PC-9 (cell line): ENCODE data around the gene CCDC12. TPM values are rescaled to one million over a fixed set of nuclear protein-coding genes. Genes with fewer than 3 reads are reported as not detected.
A peak's percentile ranks its signal among the peaks of the same experiment; 100 is the strongest.

Experiments used
- BruUV-seq: library from RNA; stranded (reverse); fragments of 400-500 nt; replicated peaks from 2 replicates; lab custom pipeline; 2021; lab: Mats Ljungman, UMichigan
- CTCF ChIA-PET: fragments of 300-600 bp; sonication (Branson Sonifier 250); formaldehyde crosslinking; loops from one replicate; lab custom pipeline; 2022; ENCODE audit warnings: antibody characterized with exemption; lab: Charles Lee
- POLR2A ChIA-PET: fragments of 300-600 bp; sonication (Branson Sonifier 250); formaldehyde crosslinking; loops from one replicate; lab custom pipeline; 2022; ENCODE audit warnings: antibody characterized with exemption; ENCODE audit not compliant: unreplicated experiment; lab: Charles Lee
- DNase-seq, 2 experiments: peaks; one replicate each; pipeline versions ENCODE4 v3.0.0 to v3.0.0-alpha.2; 2015 to 2022; ENCODE audit warnings: mixed read lengths in 1 of 2
- H2AFZ ChIP-seq: fragments of 200-600 bp; sonication (generic); 2 replicates; pipeline ENCODE4 v1.8.1; 2017; ENCODE audit warnings: antibody characterized with exemption
- H3F3A ChIP-seq: fragments of 200-600 bp; sonication (generic); 2 replicates; pipeline ENCODE4 v1.8.1; 2017; ENCODE audit warnings: antibody characterized with exemption, mild to moderate bottlenecking, low read depth; ENCODE audit not compliant: insufficient read depth
- H3K27ac ChIP-seq: fragments of 200-600 bp; sonication (generic); 2 replicates; pipeline ENCODE4 v1.6.1; 2016; ENCODE audit warnings: mixed run types
- H3K27me3 ChIP-seq: fragments of 200-600 bp; sonication (generic); 2 replicates; pipeline ENCODE4 v1.6.1; 2016; ENCODE audit warnings: low read depth, mixed run types; ENCODE audit not compliant: insufficient read depth
- H3K36me3 ChIP-seq: fragments of 200-600 bp; sonication (generic); 2 replicates; pipeline ENCODE4 v1.6.1; 2016; ENCODE audit warnings: low read depth, mixed run types
- H3K4me1 ChIP-seq: fragments of 200-600 bp; sonication (generic); replicated peaks from 2 replicates; pipeline ENCODE4 v1.6.1; 2016; ENCODE audit warnings: mixed run types; ENCODE audit not compliant: insufficient read depth
- H3K4me2 ChIP-seq: fragments of 200-600 bp; sonication (generic); 2 replicates; pipeline ENCODE4 v1.6.1; 2017; ENCODE audit warnings: mixed run types
- H3K4me3 ChIP-seq: fragments of 200-600 bp; sonication (generic); 2 replicates; pipeline ENCODE4 v1.6.1; 2016; ENCODE audit warnings: mixed run types
- H3K79me2 ChIP-seq: fragments of 200-600 bp; sonication (generic); 2 replicates; pipeline ENCODE4 v1.6.1; 2017; ENCODE audit warnings: low read depth, mixed run types
- H3K9me2 ChIP-seq: fragments of 200-600 bp; sonication (generic); 2 replicates; pipeline ENCODE4 v1.8.1; 2017; ENCODE audit warnings: mild to moderate bottlenecking; ENCODE audit not compliant: insufficient read depth
- H3K9me3 ChIP-seq: fragments of 200-600 bp; sonication (generic); 2 replicates; pipeline ENCODE4 v1.8.1; 2016; ENCODE audit warnings: low read depth; ENCODE audit not compliant: insufficient read depth
- H4K20me1 ChIP-seq: fragments of 200-600 bp; sonication (generic); 2 replicates; pipeline ENCODE4 v1.8.1; 2017; ENCODE audit not compliant: insufficient read depth
- EZH2 ChIP-seq: fragments of 200-600 bp; sonication (generic); IDR thresholded peaks from 2 replicates; pipeline ENCODE4 v1.8.0; 2017; ENCODE audit warnings: antibody characterized with exemption, low read depth
- intact Hi-C: fragments of 100-400 bp; cut with micrococcal nuclease; formaldehyde crosslinking; loops from one replicate; pipeline ENCODE4 v1.10.0; 2022; ENCODE audit not compliant: unreplicated experiment
- total RNA-seq: library from RNA; stranded (reverse); gene quantifications from 2 replicates; pipeline ENCODE4 v1.2.3, GENCODE V29; 2021
- TF ChIP-seq, protein P1 (sequence below): fragments of 200-600 bp; sonication (generic); conservative IDR thresholded peaks from 2 replicates; pipeline ENCODE4 v1.6.1; 2017; ENCODE audit warnings: mixed run types, antibody characterized with exemption, mild to moderate bottlenecking, moderate library complexity

CCDC12 gene
- total RNA-seq, 1 experiment from 2014 or later, result 39.3 TPM

DNA sequence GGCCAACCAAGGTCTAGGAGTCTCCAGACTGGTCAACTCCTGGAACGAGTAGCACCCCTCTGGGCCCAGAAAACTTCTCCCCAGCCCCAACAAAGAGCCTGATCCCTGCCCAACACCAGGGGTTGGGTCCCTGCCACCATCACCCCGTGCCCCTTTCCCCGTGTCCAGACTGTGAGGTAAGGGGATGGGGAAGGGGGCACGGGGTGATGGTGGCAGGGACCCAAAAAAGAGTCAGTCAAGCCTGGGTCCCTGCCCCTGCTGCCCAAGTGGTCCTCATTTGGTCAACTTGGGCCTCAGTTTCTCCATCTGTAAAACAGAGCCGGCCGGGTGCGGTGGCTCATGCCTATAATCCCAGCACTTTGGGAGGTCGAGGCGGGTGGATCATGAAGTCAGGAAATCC, 1.8 kb upstream of the CCDC12 start:
- H3K4me2 ChIP-seq, result peak overlapping the region; percentile 97; the same call in 1 of the 2 replicates
- no TSS peak for BruUV-seq
- intact Hi-C loops, result no loop called here

DNA sequence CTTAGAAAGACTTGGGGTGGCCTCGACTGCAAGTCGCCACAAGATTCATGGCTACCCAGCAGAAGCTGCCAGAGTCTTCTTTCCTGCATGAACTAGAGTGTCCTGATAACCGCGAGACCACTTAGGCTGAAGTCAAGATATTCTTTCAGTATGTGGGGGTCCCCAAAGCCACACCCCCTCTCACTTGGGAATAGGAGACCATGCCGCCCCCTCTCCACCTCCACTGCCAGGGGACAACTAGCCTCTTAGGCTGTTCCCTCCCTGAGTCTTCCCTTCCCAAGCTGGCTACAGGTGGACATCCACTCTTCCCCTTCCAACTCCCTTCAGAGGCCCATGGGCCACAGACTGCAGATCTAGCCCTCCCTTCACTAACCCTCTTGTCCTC, 1.3 kb upstream of the CCDC12 start:
- peak overlapping the region; percentile 38 for H3K4me2 ChIP-seq
- H3K27ac ChIP-seq, result peak overlapping the region; percentile 54
- H3K36me3 ChIP-seq, result no peaks in the 10 kb centered on the region; the same call in 1 of the 2 replicates
- TF ChIP-seq, protein P1, sequence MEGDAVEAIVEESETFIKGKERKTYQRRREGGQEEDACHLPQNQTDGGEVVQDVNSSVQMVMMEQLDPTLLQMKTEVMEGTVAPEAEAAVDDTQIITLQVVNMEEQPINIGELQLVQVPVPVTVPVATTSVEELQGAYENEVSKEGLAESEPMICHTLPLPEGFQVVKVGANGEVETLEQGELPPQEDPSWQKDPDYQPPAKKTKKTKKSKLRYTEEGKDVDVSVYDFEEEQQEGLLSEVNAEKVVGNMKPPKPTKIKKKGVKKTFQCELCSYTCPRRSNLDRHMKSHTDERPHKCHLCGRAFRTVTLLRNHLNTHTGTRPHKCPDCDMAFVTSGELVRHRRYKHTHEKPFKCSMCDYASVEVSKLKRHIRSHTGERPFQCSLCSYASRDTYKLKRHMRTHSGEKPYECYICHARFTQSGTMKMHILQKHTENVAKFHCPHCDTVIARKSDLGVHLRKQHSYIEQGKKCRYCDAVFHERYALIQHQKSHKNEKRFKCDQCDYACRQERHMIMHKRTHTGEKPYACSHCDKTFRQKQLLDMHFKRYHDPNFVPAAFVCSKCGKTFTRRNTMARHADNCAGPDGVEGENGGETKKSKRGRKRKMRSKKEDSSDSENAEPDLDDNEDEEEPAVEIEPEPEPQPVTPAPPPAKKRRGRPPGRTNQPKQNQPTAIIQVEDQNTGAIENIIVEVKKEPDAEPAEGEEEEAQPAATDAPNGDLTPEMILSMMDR, result no peak
- TF ChIP-seq EZH2, result no peak
- intact Hi-C loops, result loop anchor here (2.0 kb wide), 1 partner anchor 285 kb away; the partner anchor contains the start of gene ALS2CL
- peaks cover 51% of the 10 kb centered on the region for H3K79me2 ChIP-seq
- ChIA-PET POLR2A (no interaction called here), CTCF (no interaction called here)
- H3K27me3 ChIP-seq, result no peaks in the 10 kb centered on the region
- peaks cover 21% of the 10 kb centered on the region for H4K20me1 ChIP-seq
- no peak overlapping the region for H2AFZ ChIP-seq
- no TSS peak for BruUV-seq
- H3K4me3 ChIP-seq, result no peak overlapping the region
- DNase-seq, result no peak
- H3K4me1 ChIP-seq, result peaks cover 52% of the 10 kb centered on the region
- no peaks in the 10 kb centered on the region for H3K9me2 ChIP-seq
- peaks cover 19% of the 10 kb centered on the region for H3F3A ChIP-seq
- no peaks in the 10 kb centered on the region for H3K9me3 ChIP-seq

More for the DNA sequence above, 1.8 kb upstream of the CCDC12 start:
- H3K27me3 ChIP-seq, result no peaks in the 10 kb centered on the region
- ChIA-PET POLR2A (no interaction called here), CTCF (no interaction called here)
- H3F3A ChIP-seq, result peaks cover 19% of the 10 kb centered on the region
- H3K4me3 ChIP-seq, result no peak overlapping the region
- H3K79me2 ChIP-seq, result peaks cover 45% of the 10 kb centered on the region
- peaks cover 18% of the 10 kb centered on the region for H4K20me1 ChIP-seq
- H3K9me3 ChIP-seq, result no peaks in the 10 kb centered on the region
- no peak overlapping the region for H3K27ac ChIP-seq
- no peak for DNase-seq
- no peaks in the 10 kb centered on the region; the same call in 1 of the 2 replicates for H3K36me3 ChIP-seq
- H3K4me1 ChIP-seq, result peaks cover 55% of the 10 kb centered on the region
- no peak overlapping the region for H2AFZ ChIP-seq
- H3K9me2 ChIP-seq, result no peaks in the 10 kb centered on the region
- TF ChIP-seq, protein P1, result no peak
- no peak for TF ChIP-seq EZH2

- peak overlapping the region; percentile 88; the same call in 1 of the 2 replicates for H3K4me3 ChIP-seq
- no peaks in the 10 kb centered on the region for H3K9me2 ChIP-seq
- no peak for DNase-seq
- ChIA-PET CTCF (no interaction called here), POLR2A (no interaction called here)
- peaks cover 51% of the 10 kb centered on the region for H4K20me1 ChIP-seq
- H2AFZ ChIP-seq, result no peak overlapping the region
- H3K79me2 ChIP-seq, result peaks cover 67% of the 10 kb centered on the region
- H3K27me3 ChIP-seq, result no peaks in the 10 kb centered on the region
- intact Hi-C loops, result no loop called here
- BruUV-seq, result no TSS peak
- TF ChIP-seq, protein P1, result no peak
- no peak for TF ChIP-seq EZH2
- no peak overlapping the region for H3K27ac ChIP-seq
- H3K36me3 ChIP-seq, result no peaks in the 10 kb centered on the region; the same call in 1 of the 2 replicates
- H3F3A ChIP-seq, result peaks cover 12% of the 10 kb centered on the region
- H3K4me1 ChIP-seq, result peaks cover 26% of the 10 kb centered on the region
- H3K4me2 ChIP-seq, result peak overlapping the region; percentile 76
- H3K9me3 ChIP-seq, result no peaks in the 10 kb centered on the region
Observed at GRCh38 chr3:46974421-46975171, 1.9 kb downstream of the CCDC12 start.
